ENCODE measurements around the gene MIPOL1.
"Not testable (repeated sequence)": the region's sequence is repeated elsewhere in the genome, so short reads cannot be mapped to it uniquely, and the experiment has no call there.

The MIPOL1 gene

DNA sequence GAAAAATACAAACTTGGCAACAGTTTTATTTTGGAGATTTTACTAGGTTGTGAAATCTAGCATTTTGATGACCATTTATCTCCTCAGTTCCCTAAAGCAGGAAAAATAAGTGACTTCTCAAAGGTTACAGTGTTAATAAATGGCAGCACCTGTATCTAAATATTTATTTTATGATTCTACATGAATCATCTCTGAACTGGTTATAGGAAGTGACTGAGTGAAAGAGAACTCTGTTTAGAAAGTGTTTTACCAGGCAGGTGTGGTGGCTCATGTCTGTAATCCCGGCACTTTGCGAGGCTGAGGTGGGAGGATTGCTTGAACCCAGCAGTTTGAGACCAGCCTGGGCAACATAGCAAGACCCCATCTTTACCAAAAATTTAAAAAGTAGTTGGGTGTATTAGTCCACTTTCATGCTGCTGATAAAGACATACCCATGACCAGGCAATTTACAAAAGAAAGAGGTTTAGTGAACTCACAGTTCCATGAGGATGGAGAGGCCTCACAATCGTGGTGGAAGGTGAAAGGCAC is 26.3 kb downstream of the MIPOL1 start:
- no peak for DNase-seq (ENCODE audit: low read depth)
- H3K4me3 ChIP-seq (replicated peaks; ENCODE audit: low read depth, low read length): no peak overlapping the region
- TF ChIP-seq, protein P1, sequence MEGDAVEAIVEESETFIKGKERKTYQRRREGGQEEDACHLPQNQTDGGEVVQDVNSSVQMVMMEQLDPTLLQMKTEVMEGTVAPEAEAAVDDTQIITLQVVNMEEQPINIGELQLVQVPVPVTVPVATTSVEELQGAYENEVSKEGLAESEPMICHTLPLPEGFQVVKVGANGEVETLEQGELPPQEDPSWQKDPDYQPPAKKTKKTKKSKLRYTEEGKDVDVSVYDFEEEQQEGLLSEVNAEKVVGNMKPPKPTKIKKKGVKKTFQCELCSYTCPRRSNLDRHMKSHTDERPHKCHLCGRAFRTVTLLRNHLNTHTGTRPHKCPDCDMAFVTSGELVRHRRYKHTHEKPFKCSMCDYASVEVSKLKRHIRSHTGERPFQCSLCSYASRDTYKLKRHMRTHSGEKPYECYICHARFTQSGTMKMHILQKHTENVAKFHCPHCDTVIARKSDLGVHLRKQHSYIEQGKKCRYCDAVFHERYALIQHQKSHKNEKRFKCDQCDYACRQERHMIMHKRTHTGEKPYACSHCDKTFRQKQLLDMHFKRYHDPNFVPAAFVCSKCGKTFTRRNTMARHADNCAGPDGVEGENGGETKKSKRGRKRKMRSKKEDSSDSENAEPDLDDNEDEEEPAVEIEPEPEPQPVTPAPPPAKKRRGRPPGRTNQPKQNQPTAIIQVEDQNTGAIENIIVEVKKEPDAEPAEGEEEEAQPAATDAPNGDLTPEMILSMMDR (IDR thresholded peaks at IDR 0.05; ENCODE audit: low read length, missing control alignments): no peak

DNA sequence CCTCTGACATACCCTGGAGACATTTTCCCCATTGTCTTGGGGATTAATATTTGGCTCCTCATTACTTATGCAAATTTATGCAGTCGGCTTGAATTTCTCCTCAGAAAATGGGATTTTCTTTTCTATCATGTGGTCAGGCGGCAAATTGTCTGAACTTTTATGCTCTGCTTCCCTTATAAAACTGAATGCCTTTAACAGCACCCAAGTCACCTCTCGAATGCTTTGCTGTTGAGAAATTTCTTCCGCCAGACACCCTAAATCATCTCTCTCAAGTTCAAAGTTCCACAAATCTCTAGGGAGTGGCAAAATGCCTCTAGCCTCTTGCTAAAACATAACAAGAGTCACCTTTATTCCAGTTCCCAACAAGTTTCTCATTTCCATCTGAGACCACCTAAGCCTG is 27.9 kb downstream of the MIPOL1 start:
- DNase-seq (ENCODE audit: low read depth); H3K4me3 ChIP-seq (replicated peaks; ENCODE audit: low read depth, low read length): not testable (repeated sequence)

DNA sequence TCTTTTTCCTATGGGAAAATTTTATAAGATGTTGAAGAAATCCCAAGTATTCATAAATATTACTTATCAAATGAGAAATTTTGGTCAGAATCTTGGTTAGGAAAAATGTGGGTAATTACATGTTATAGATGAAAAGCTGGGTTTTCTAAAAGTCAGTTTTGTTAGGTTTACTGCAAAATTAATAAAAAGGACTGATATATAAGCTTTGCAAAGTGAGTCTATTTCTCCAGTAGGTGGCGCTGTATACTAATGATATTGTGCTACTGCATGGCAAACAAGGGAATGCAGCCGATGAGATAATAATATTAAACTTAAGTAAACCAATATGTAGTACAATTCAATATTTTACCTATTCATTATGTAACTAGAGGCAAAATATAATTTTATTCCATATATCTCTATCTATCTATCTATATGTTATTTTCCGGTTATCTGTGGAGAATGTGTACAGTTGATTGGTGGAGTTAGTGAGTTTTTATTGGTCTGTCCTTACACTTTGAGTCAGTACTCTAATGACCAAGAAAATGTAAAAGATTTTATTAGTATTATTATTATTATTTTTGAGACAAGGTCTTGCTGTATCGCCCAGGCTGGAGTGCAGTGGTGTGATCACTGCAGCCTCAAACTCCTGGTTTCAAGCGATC is 32.9 kb downstream of the MIPOL1 start:
- no peak overlapping the region for H3K4me3 ChIP-seq (replicated peaks; ENCODE audit: low read depth, low read length)
- peak; percentile 83 for DNase-seq (ENCODE audit: low read depth)
- TF ChIP-seq, protein P1 (IDR thresholded peaks at IDR 0.05; ENCODE audit: low read length, missing control alignments): peak; percentile 81

DNA sequence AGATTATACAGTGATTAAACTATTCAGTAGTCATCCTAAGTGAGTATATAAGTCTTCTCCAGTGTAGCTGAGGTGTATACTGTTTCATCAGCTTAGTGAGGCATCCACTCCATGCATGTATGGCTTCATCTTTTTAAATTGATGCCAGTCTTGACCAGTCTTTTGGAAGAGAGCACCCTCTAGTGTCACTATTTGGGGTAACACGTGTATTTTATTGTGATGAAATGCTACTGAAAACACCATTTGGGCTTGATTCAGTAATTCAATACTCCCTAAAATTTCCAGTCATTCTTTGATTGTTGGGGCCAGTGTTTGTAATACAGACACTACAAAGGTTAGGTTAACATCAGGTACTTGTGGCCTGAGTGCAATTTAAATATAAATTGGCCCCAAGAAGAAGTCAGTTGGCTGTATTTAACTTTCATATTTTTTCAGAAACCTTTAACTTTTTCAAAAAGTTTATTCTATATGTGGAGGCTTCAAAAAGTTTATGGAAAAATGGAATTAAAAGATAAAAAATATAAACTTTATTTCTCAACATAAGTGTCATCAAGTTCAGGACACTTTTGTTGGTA is 35.3 kb downstream of the MIPOL1 start:
- peak; percentile 71 for DNase-seq (ENCODE audit: low read depth)
- TF ChIP-seq, protein P1 (IDR thresholded peaks at IDR 0.05; ENCODE audit: low read length, missing control alignments): peak; percentile 74
- no peak overlapping the region for H3K4me3 ChIP-seq (replicated peaks; ENCODE audit: low read depth, low read length)

DNA sequence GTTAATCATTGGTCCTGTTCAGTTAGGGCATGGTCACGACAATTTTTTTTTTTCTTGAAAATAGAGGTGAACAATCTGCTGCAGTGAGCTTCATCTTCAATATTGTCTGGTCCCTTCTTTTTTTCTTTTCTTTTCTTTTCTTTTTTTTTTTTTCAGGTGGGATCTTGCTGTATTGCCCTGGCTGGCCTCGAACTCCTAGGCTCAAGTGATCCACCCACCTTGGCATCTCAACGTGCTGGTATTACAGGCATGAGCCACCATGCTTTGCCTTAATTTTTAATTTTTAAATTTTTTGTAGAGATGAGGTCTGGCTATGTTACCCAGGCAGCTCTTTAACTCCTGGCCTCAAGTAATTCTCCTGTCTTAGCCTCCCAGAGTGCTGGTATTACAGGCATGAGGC is 36.5 kb downstream of the MIPOL1 start:
- no peak for DNase-seq (ENCODE audit: low read depth)
- H3K4me3 ChIP-seq (replicated peaks; ENCODE audit: low read depth, low read length): no peak overlapping the region
- TF ChIP-seq, protein P1 (IDR thresholded peaks at IDR 0.05; ENCODE audit: low read length, missing control alignments): no peak

DNA sequence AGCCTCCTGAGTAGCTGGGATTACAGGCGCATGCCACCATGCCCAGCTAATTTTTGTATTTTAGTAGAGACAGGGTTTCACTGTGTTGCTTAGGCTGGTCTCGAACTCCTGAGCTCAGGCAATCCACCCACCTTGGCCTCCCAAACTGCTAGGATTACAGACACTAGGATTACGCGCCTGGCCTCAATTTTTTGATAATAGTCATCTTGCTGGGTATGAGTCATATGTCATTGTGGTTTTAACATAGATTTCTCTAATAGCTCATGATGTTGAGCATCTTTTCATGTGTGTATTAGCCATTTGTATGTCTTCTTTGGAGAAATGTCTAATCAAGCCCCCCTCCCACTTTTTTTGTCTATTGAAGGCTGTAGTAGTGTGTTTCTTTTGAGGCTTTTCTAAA is 38.3 kb downstream of the MIPOL1 start:
- peak; percentile 47 for DNase-seq (ENCODE audit: low read depth)
- H3K4me3 ChIP-seq (replicated peaks; ENCODE audit: low read depth, low read length): not testable (repeated sequence)

DNA sequence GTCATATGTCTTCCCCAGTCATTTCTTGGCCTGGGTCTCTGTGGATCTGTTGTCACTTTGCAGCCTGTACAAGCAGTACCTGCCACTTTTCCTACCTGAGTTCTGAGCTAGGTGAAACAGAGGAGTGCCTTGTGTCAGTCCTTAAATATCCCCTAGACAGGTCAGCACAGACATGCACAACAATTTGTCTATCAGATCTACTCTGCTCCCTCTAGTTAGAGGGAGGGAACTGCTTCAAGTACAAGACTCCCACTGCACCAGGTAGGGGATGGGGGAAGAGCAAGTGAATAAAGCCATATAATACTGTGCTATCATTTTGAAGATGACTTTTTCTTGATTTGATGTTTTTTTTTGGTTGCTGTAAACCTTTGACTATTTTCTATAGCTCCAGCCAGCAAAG is 39.4 kb downstream of the MIPOL1 start:
- no peak overlapping the region for H3K4me3 ChIP-seq (replicated peaks; ENCODE audit: low read depth, low read length)

More for the DNA sequence above, 39.4 kb downstream of the MIPOL1 start:
- no peak for DNase-seq (ENCODE audit: low read depth)
- TF ChIP-seq, protein P1 (IDR thresholded peaks at IDR 0.05; ENCODE audit: low read length, missing control alignments): no peak

Data from fibroblast of pulmonary artery (primary cell).